ENCODE results near the gene HSD17B11. TPM values are rescaled to one million over a fixed set of nuclear protein-coding genes. Genes with fewer than 3 reads are reported as not detected.
"Not testable (repeated sequence)": the region's sequence is repeated elsewhere in the genome, so short reads cannot be mapped to it uniquely, and the experiment has no call there.

Gene HSD17B11
- total and polyA plus RNA-seq, 10 donors: 27.0 to 121 (median 54.0) TPM

- peaks cover 0 to 12% (median 8%) of the 10 kb centered on the region in 6 donors for H3K4me1 ChIP-seq
- TF ChIP-seq, protein P1, sequence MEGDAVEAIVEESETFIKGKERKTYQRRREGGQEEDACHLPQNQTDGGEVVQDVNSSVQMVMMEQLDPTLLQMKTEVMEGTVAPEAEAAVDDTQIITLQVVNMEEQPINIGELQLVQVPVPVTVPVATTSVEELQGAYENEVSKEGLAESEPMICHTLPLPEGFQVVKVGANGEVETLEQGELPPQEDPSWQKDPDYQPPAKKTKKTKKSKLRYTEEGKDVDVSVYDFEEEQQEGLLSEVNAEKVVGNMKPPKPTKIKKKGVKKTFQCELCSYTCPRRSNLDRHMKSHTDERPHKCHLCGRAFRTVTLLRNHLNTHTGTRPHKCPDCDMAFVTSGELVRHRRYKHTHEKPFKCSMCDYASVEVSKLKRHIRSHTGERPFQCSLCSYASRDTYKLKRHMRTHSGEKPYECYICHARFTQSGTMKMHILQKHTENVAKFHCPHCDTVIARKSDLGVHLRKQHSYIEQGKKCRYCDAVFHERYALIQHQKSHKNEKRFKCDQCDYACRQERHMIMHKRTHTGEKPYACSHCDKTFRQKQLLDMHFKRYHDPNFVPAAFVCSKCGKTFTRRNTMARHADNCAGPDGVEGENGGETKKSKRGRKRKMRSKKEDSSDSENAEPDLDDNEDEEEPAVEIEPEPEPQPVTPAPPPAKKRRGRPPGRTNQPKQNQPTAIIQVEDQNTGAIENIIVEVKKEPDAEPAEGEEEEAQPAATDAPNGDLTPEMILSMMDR (IDR thresholded peaks at IDR 0.05 in 8 of 11, conservative IDR thresholded peaks at IDR 0.05 in 3 of 11): peak in 7 of 11 experiments; percentile 39 to 55 (median 52)
- TF ChIP-seq POLR2A (IDR thresholded peaks at IDR 0.05) (no peak), POLR2AphosphoS5 (IDR thresholded peaks at IDR 0.05) (peak in 1 of 3 donors; percentile 4)
- peak overlapping the region in 4 of 8 donors; percentile 6 to 42 (median 20) for H3K27ac ChIP-seq
- intact Hi-C loops (cut with DNase I; ENCODE audit: low total_unique reads): no loop called here
- H3K9me3 ChIP-seq: no peaks in the 10 kb centered on the region
- WGBS, 5 donors: 20 to 54% (median 39%) methylated on average over 3 of the region's 3 CpGs
- no peak for DNase-seq
- H3K27me3 ChIP-seq (replicated peaks in 1 of 7): no peaks in the 10 kb centered on the region
- peaks cover 0 to 57% (median 29%) of the 10 kb centered on the region in 6 donors for H3K36me3 ChIP-seq
- no peak overlapping the region for H3K4me3 ChIP-seq
Observed at GRCh38 chr4:87353592-87353991, 37.4 kb downstream of the HSD17B11 start.

DNA sequence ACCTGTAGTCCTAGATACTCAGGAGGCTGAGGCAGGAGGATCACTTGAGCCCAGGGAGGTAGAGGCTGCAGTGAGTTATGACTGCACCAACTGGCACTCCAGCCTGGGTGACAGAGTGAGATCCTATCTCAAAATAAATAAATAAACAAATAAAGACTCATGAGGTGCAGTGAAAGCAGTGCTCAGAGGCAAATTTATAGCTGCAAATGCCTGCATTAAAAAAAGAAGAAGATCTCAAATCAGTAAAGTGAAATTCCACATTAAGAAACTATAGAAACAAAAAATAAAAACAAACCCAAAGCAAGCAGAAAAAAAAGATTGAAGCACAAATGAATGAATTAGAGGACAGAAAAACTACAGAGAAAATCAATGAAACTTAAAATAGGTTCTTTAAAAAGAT lies 45.8 kb downstream of the HSD17B11 start:
- H3K4me3 ChIP-seq: no peak overlapping the region
- DNase-seq: no peak
- H3K36me3 ChIP-seq: peaks cover 6 to 65% (median 37%) of the 10 kb centered on the region in 6 donors
- H3K27me3 ChIP-seq (replicated peaks in 1 of 7): no peaks in the 10 kb centered on the region
- intact Hi-C loops (cut with DNase I; ENCODE audit: low total_unique reads): no loop called here
- peaks cover 0 to 26% (median 21%) of the 10 kb centered on the region in 8 donors for H3K9me3 ChIP-seq
- TF ChIP-seq POLR2A (IDR thresholded peaks at IDR 0.05) (no peak), POLR2AphosphoS5 (IDR thresholded peaks at IDR 0.05) (no peak)
- TF ChIP-seq, protein P1 (IDR thresholded peaks at IDR 0.05 in 8 of 11, conservative IDR thresholded peaks at IDR 0.05 in 3 of 11): no peak
- no peaks in the 10 kb centered on the region for H3K4me1 ChIP-seq
- no peak overlapping the region for H3K27ac ChIP-seq

DNA sequence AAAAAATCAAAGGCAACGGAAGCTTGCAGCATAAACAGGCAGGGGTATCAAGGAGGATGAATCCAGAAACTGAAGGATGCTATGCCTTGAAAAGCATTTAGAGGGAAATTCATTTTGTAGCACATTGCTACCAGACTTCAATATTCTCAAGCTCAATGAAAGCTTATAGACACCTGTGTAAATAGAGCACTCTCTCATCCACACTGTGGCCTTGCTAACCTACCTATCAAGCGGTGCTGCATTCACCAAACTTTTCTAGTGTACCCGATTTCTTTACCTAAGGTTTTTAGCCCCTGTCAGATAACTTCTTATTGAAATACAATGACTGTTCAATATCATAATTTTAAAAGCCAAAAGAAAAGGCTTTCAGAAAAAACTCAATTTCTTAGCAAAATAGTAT lies 48.1 kb downstream of the HSD17B11 start:
- no peak for DNase-seq
- Histone ChIP-seq H3K9me3 (peaks cover 0 to 28% (median 21%) of the 10 kb centered on the region in 8 donors), H3K27ac (no peak overlapping the region), H3K4me3 (no peak overlapping the region), H3K36me3 (peaks cover 6 to 88% (median 58%) of the 10 kb centered on the region in 6 donors), H3K27me3 (replicated peaks in 1 of 7) (no peaks in the 10 kb centered on the region), H3K4me1 (no peaks in the 10 kb centered on the region)
- TF ChIP-seq, protein P1 (IDR thresholded peaks at IDR 0.05 in 8 of 11, conservative IDR thresholded peaks at IDR 0.05 in 3 of 11): no peak
- TF ChIP-seq POLR2AphosphoS5 (IDR thresholded peaks at IDR 0.05) (no peak), POLR2A (IDR thresholded peaks at IDR 0.05) (no peak)
- intact Hi-C loops (cut with DNase I; ENCODE audit: low total_unique reads): no loop called here
- 95 to 98% (median 96%) methylated on average over 3 of the region's 3 CpGs for WGBS, 5 donors

DNA sequence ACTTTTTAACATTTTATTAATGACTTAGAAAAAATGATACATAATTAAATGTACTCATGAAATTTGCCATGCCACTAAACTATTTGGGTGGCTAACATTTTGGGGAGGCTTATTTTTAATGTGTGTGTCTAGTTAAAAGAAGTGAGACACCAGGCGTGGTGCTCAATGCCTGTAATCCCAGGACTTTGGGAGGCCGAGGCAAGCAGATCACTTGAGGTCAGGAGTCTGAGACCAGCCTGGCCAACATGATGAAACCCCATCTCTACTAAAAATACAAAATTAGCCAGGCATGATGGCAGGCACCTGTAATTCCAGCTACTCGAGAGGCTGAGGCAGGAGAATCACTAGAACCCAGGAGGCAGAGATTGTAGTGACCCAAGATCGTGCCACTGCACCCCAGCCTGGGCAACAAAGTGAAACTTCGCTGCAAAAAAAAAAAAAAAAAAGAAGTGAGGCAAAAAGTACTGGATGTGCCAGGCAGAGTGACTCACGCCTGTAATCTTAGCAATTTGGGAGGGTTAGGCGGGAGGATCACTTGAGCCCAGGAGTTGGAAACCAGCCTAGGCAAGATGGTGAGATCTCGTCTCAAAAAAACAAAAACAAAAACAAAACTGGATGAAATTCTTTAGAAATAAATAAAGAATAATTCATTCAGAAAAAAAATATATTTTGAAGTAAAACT lies 48.9 kb downstream of the HSD17B11 start:
- 91 to 96% (median 94%) methylated on average over 8 of the region's 8 CpGs for WGBS, 5 donors

More for the DNA sequence above, 48.9 kb downstream of the HSD17B11 start:
- Histone ChIP-seq H3K9me3 (peaks cover 0 to 30% (median 21%) of the 10 kb centered on the region in 8 donors), H3K36me3 (peaks cover 6 to 96% (median 66%) of the 10 kb centered on the region in 6 donors)
- H3K4me3 ChIP-seq; H3K4me1 ChIP-seq; intact Hi-C loops (cut with DNase I; ENCODE audit: low total_unique reads); H3K27me3 ChIP-seq (replicated peaks in 1 of 7); H3K27ac ChIP-seq; DNase-seq: not testable (repeated sequence)
